Hematopoietic multipotent progenitor cell treated with erythropoietin and hydrocortisone succinate and interleukin-3 and kit ligand, for 15 days (in vitro differentiated cells): Measurements from ENCODE around the gene C6orf62.
"Not testable (repeated sequence)": the region's sequence is repeated elsewhere in the genome, so short reads cannot be mapped to it uniquely, and the experiment has no call there.

Source experiments
- DNase-seq: peaks from one replicate; pipeline ENCODE4 v3.0.0-alpha.2; 2015; ENCODE audit warnings: low spot score

Gene C6orf62

GRCh38 chr6:24719125-24719971 lies at the start of gene C6orf62:
Gene C6orf62, minus strand, starts transcription at chr6:24719154. Its CDS starts 486 bp downstream, at chr6:24718668.
- peak; percentile 65 for DNase-seq

- no peak for DNase-seq
These were observed 49.4 kb upstream of the C6orf62 start for GRCh38 chr6:24768361-24768760.

- peak; percentile 53 for DNase-seq
These were observed 47.9 kb upstream of the C6orf62 start for GRCh38 chr6:24766680-24767462.

GRCh38 chr6:24765968-24766367 lies 47.0 kb upstream of the C6orf62 start:
- not testable (repeated sequence) for DNase-seq

GRCh38 chr6:24764833-24765828 lies 46.2 kb upstream of the C6orf62 start:
- DNase-seq = not testable (repeated sequence)

- no peak for DNase-seq
These were observed 44.6 kb upstream of the C6orf62 start for GRCh38 chr6:24763578-24763977.

- DNase-seq = no peak
These were observed 42.9 kb upstream of the C6orf62 start for GRCh38 chr6:24761851-24762250.

GRCh38 chr6:24761193-24761835 lies 42.4 kb upstream of the C6orf62 start:
- peak; percentile 58 for DNase-seq

GRCh38 chr6:24760210-24760609 lies 41.3 kb upstream of the C6orf62 start:
- no peak for DNase-seq

GRCh38 chr6:24759718-24760117 lies 40.8 kb upstream of the C6orf62 start:
- DNase-seq = no peak

- DNase-seq = no peak
These were observed 38.7 kb upstream of the C6orf62 start for GRCh38 chr6:24757611-24758010.

GRCh38 chr6:24755279-24755678 lies 36.3 kb upstream of the C6orf62 start:
- no peak for DNase-seq

GRCh38 chr6:24754378-24754777 lies 35.4 kb upstream of the C6orf62 start:
- not testable (repeated sequence) for DNase-seq

- no peak for DNase-seq
These were observed 34.6 kb upstream of the C6orf62 start for GRCh38 chr6:24753545-24753944.

- DNase-seq = no peak
These were observed 34.1 kb upstream of the C6orf62 start for GRCh38 chr6:24752917-24753492.

- no peak for DNase-seq
These were observed 33.5 kb upstream of the C6orf62 start for GRCh38 chr6:24752503-24752902.

GRCh38 chr6:24750878-24751277 lies 31.9 kb upstream of the C6orf62 start:
- DNase-seq = not testable (repeated sequence)

- DNase-seq = no peak
These were observed 30.3 kb upstream of the C6orf62 start for GRCh38 chr6:24749297-24749696.

- DNase-seq = no peak
These were observed 26.0 kb upstream of the C6orf62 start for GRCh38 chr6:24744911-24745310.

GRCh38 chr6:24743944-24744335 lies 25.0 kb upstream of the C6orf62 start:
- DNase-seq = no peak
